ENCODE measurements around the gene CYP2W1. TPM values are rescaled to one million over a fixed set of nuclear protein-coding genes. Genes with fewer than 3 reads are reported as not detected.

The CYP2W1 gene
- total RNA-seq, 2 experiments from 2014 or later = not detected

- H3K9me3 ChIP-seq (ENCODE audit: control insufficient read depth in 1 of 2, insufficient read depth in 1 of 2, low read length in 2 of 2) = peaks cover 0 to 6% of the 10 kb centered on the region in 2 experiments
- H3K9me3 Mint-ChIP-seq = no peaks in the 10 kb centered on the region
- DNase-seq = no peak
- no peak overlapping the region for H3K27ac ChIP-seq (ENCODE audit: low read depth in 1 of 2, low read length in 2 of 2)
- no peaks in the 10 kb centered on the region for H3K4me1 Mint-ChIP-seq (ENCODE audit: low read depth)
- POLR2A ChIA-PET = no interaction called here
- peaks cover 0 to 7% of the 10 kb centered on the region in 2 experiments for H3K27me3 ChIP-seq (ENCODE audit: control insufficient read depth in 1 of 2, insufficient read depth in 2 of 2, low read length in 2 of 2)
- H3K36me3 ChIP-seq (ENCODE audit: insufficient read depth, low read length) = no peaks in the 10 kb centered on the region
- H3K4me1 ChIP-seq (ENCODE audit: insufficient read depth, low read length) = no peaks in the 10 kb centered on the region
- H3K36me3 Mint-ChIP-seq (ENCODE audit: low read depth) = no peaks in the 10 kb centered on the region
- no peak for ATAC-seq (ENCODE audit: poor library complexity)
- H3K4me3 ChIP-seq (ENCODE audit: low read length) = no peak overlapping the region
- no peak overlapping the region for H3K27ac Mint-ChIP-seq
- peaks cover 5% of the 10 kb centered on the region for H3K27me3 Mint-ChIP-seq
- intact Hi-C loops (cut with DNase I, micrococcal nuclease) = no loop called here
- TF ChIP-seq, protein P1, sequence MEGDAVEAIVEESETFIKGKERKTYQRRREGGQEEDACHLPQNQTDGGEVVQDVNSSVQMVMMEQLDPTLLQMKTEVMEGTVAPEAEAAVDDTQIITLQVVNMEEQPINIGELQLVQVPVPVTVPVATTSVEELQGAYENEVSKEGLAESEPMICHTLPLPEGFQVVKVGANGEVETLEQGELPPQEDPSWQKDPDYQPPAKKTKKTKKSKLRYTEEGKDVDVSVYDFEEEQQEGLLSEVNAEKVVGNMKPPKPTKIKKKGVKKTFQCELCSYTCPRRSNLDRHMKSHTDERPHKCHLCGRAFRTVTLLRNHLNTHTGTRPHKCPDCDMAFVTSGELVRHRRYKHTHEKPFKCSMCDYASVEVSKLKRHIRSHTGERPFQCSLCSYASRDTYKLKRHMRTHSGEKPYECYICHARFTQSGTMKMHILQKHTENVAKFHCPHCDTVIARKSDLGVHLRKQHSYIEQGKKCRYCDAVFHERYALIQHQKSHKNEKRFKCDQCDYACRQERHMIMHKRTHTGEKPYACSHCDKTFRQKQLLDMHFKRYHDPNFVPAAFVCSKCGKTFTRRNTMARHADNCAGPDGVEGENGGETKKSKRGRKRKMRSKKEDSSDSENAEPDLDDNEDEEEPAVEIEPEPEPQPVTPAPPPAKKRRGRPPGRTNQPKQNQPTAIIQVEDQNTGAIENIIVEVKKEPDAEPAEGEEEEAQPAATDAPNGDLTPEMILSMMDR (IDR thresholded peaks at IDR 0.05) = no peak
- CTCF ChIA-PET = interaction anchor here (2.1 kb wide), 1 partner anchor 11 kb away, joined by 11 read pairs; no protein-coding TSS in a partner anchor
- no peak overlapping the region for H3K4me3 Mint-ChIP-seq
These were observed 1.0 kb upstream of the CYP2W1 start for GRCh38 chr7:981793-982510.

GRCh38 chr7:982511-983003 is 424 bp upstream of the CYP2W1 start:
- Histone ChIP-seq H3K4me3 (ENCODE audit: low read length) (no peak overlapping the region), H3K36me3 (ENCODE audit: insufficient read depth, low read length) (no peaks in the 10 kb centered on the region), H3K27me3 (ENCODE audit: control insufficient read depth in 1 of 2, insufficient read depth in 2 of 2, low read length in 2 of 2) (peaks cover 3 to 9% of the 10 kb centered on the region in 2 experiments), H3K9me3 (ENCODE audit: control insufficient read depth in 1 of 2, insufficient read depth in 1 of 2, low read length in 2 of 2) (peaks cover 0 to 6% of the 10 kb centered on the region in 2 experiments), H3K27ac (ENCODE audit: low read depth in 1 of 2, low read length in 2 of 2) (no peak overlapping the region), H3K4me1 (ENCODE audit: insufficient read depth, low read length) (no peaks in the 10 kb centered on the region)
- Mint-ChIP-seq H3K27me3 (peaks cover 5% of the 10 kb centered on the region), H3K36me3 (ENCODE audit: low read depth) (no peaks in the 10 kb centered on the region), H3K4me1 (ENCODE audit: low read depth) (no peaks in the 10 kb centered on the region), H3K9me3 (no peaks in the 10 kb centered on the region), H3K4me3 (no peak overlapping the region), H3K27ac (no peak overlapping the region)
- intact Hi-C loops (cut with DNase I, micrococcal nuclease) = no loop called here
- POLR2A ChIA-PET = no interaction called here
- ATAC-seq (ENCODE audit: poor library complexity) = no peak
- CTCF ChIA-PET = interaction anchor here (2.1 kb wide), 1 partner anchor 11 kb away, joined by 11 read pairs; no protein-coding TSS in a partner anchor
- no peak for DNase-seq
- TF ChIP-seq, protein P1 (IDR thresholded peaks at IDR 0.05) = no peak

DNA sequence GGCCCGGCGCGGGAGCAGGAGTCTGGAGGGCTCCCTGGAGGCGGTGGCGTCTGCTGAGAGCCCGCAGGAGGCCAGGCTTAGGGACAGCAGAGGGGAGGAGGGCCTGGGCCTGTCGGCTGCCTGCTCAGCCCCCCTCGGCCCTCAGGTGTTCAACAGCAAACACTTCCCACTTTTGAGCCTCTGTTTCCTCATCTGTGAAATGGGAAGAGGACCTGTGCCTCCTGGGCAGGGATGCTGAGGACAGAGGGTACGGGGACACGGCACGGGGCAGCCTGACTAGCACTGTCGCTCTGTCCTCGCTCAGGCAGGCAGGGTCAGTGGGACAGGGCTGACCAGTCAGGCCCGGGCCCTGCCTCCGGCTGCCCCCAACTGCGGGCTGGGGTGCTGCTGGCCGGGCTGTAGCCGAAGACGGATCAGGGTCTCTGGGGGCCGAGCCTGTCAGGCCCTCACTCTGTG is 663 bp downstream of the CYP2W1 start:
- Histone ChIP-seq H3K4me1 (ENCODE audit: insufficient read depth, low read length) (no peaks in the 10 kb centered on the region), H3K4me3 (ENCODE audit: low read length) (no peak overlapping the region), H3K36me3 (ENCODE audit: insufficient read depth, low read length) (no peaks in the 10 kb centered on the region), H3K27me3 (ENCODE audit: control insufficient read depth in 1 of 2, insufficient read depth in 2 of 2, low read length in 2 of 2) (peaks cover 10 to 17% of the 10 kb centered on the region in 2 experiments), H3K9me3 (ENCODE audit: control insufficient read depth in 1 of 2, insufficient read depth in 1 of 2, low read length in 2 of 2) (peaks cover 0 to 7% of the 10 kb centered on the region in 2 experiments), H3K27ac (ENCODE audit: low read depth in 1 of 2, low read length in 2 of 2) (no peak overlapping the region)
- ChIA-PET POLR2A (no interaction called here), CTCF (interaction anchor here (2.1 kb wide), 1 partner anchor 10 kb away, joined by 11 read pairs; no protein-coding TSS in a partner anchor)
- ATAC-seq (ENCODE audit: poor library complexity) = no peak
- Mint-ChIP-seq H3K4me3 (no peak overlapping the region), H3K9me3 (no peaks in the 10 kb centered on the region), H3K27me3 (peaks cover 5% of the 10 kb centered on the region), H3K4me1 (ENCODE audit: low read depth) (no peaks in the 10 kb centered on the region), H3K36me3 (ENCODE audit: low read depth) (no peaks in the 10 kb centered on the region), H3K27ac (no peak overlapping the region)
- TF ChIP-seq, protein P1 (IDR thresholded peaks at IDR 0.05) = no peak
- intact Hi-C loops (cut with DNase I, micrococcal nuclease) = no loop called here
- DNase-seq = no peak

Measured in CD4-positive, alpha-beta T cell (primary cell).